ENCODE data around the gene LARP4B. TPM values are rescaled to one million over a fixed set of nuclear protein-coding genes. Genes with fewer than 3 reads are reported as not detected.

LARP4B gene
- total and polyA plus RNA-seq, 2 experiments from 2014 or later, result 18.3 to 52.3 TPM

GRCh38 chr10:804787-805619 is 126.5 kb downstream of the LARP4B start:
- peaks cover 6% of the 10 kb centered on the region for H3K36me3 ChIP-seq (ENCODE audit: insufficient read depth)
- no peak overlapping the region for H3K27ac Mint-ChIP-seq
- no peak overlapping the region for H3K4me3 Mint-ChIP-seq
- no peak overlapping the region for H3K4me3 ChIP-seq
- H4K20me1 ChIP-seq (replicated peaks; ENCODE audit: insufficient read depth), result no peaks in the 10 kb centered on the region; the same call in 1 of the 2 replicates
- peaks cover 22% of the 10 kb centered on the region for H3K27me3 Mint-ChIP-seq (ENCODE audit: insufficient read depth, low read depth, poor library complexity)
- DNase-seq (ENCODE audit: low spot score) (peak; percentile 16), ATAC-seq (peak; percentile 17)
- no peaks in the 10 kb centered on the region for H3K9me3 Mint-ChIP-seq
- H3K79me2 ChIP-seq (replicated peaks; ENCODE audit: insufficient read depth), result no peaks in the 10 kb centered on the region
- no peak overlapping the region for H3K4me2 ChIP-seq
- H3K27me3 ChIP-seq (ENCODE audit: insufficient read depth), result no peaks in the 10 kb centered on the region
- no peak overlapping the region for H2AFZ ChIP-seq
- H3K4me1 Mint-ChIP-seq, result peaks cover 9% of the 10 kb centered on the region; the same call in 2 of the 3 replicates
- H3K9me2 ChIP-seq (ENCODE audit: insufficient read depth), result no peaks in the 10 kb centered on the region
- no peak for TF ChIP-seq EZH2 (IDR thresholded peaks at IDR 0.05; ENCODE audit: low read depth, unreplicated experiment)
- no peak for TF ChIP-seq ZNF114 (CRISPR knock-in tag; IDR thresholded peaks at IDR 0.05)
- TF ChIP-seq POLR2AphosphoS5 (IDR thresholded peaks at IDR 0.05; ENCODE audit: low read depth), result no peak
- no peaks in the 10 kb centered on the region for H3K4me1 ChIP-seq (ENCODE audit: insufficient read depth)
- no peaks in the 10 kb centered on the region for H3F3A ChIP-seq (replicated peaks; ENCODE audit: low read depth)
- H3K36me3 Mint-ChIP-seq (ENCODE audit: low read depth), result peaks cover 30% of the 10 kb centered on the region
- H3K27ac ChIP-seq (ENCODE audit: low read depth), result no peak overlapping the region

DNA sequence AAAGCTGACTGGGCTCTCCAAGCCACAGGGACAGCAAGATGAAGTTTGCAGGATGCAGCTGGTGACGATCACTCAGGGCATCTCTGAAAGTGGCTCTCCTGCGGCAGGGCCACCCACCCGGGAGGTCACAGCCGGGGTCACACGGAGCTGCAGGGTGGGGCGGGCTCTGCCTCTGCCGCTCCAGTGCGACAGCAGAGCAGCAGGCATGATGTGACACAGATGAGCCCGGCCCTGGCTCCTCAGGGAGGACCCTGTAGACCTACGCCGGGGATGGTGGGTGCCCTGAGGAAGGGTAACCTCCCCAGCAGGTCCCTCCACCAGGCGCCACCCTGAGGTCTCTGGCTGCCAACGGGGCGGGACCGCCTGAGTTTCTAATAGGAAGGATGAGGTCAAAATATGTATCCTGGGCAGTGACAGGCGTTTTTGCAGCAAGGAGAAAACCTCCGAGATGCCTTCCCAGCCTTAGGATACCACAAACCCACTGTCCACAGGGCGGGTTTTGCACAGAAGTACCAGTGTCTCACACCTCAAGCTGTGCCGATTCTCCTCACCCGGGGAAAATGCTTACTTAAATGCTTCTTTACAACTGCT is 127.2 kb downstream of the LARP4B start:
- H3K36me3 ChIP-seq (ENCODE audit: insufficient read depth), result no peaks in the 10 kb centered on the region; the same call in none of the 2 replicates
- H3K4me3 ChIP-seq, result no peak overlapping the region
- no peak for DNase-seq (ENCODE audit: low spot score)
- Mint-ChIP-seq H3K4me1 (peaks cover 9% of the 10 kb centered on the region; the same call in 2 of the 3 replicates), H3K9me3 (peaks cover 1% of the 10 kb centered on the region; the same call in 1 of the 3 replicates), H3K27ac (no peak overlapping the region), H3K36me3 (ENCODE audit: low read depth) (peaks cover 24% of the 10 kb centered on the region), H3K4me3 (no peak overlapping the region), H3K27me3 (ENCODE audit: insufficient read depth, low read depth, poor library complexity) (peaks cover 22% of the 10 kb centered on the region)
- no peaks in the 10 kb centered on the region for H3F3A ChIP-seq (replicated peaks; ENCODE audit: low read depth)
- no peaks in the 10 kb centered on the region for H3K79me2 ChIP-seq (replicated peaks; ENCODE audit: insufficient read depth)
- no peak overlapping the region for H3K4me2 ChIP-seq
- H2AFZ ChIP-seq, result no peak overlapping the region
- ATAC-seq, result peak; percentile 7; the same call in 1 of the 3 replicates
- no peaks in the 10 kb centered on the region for H3K27me3 ChIP-seq (ENCODE audit: insufficient read depth)
- no peaks in the 10 kb centered on the region for H3K4me1 ChIP-seq (ENCODE audit: insufficient read depth)
- H4K20me1 ChIP-seq (replicated peaks; ENCODE audit: insufficient read depth), result no peaks in the 10 kb centered on the region; the same call in 1 of the 2 replicates
- no peak overlapping the region for H3K27ac ChIP-seq (ENCODE audit: low read depth)
- no peaks in the 10 kb centered on the region for H3K9me2 ChIP-seq (ENCODE audit: insufficient read depth)
- no peak for TF ChIP-seq CREB1 (CRISPR knock-in tag; IDR thresholded peaks at IDR 0.05; ENCODE audit: low read depth)
- no peak for TF ChIP-seq ZNF331 (CRISPR knock-in tag; IDR thresholded peaks at IDR 0.05; ENCODE audit: low read depth)
- no peak for TF ChIP-seq EZH2 (IDR thresholded peaks at IDR 0.05; ENCODE audit: low read depth, unreplicated experiment)
- TF ChIP-seq POLR2AphosphoS5 (IDR thresholded peaks at IDR 0.05; ENCODE audit: low read depth), result no peak
- TF ChIP-seq, protein P1, sequence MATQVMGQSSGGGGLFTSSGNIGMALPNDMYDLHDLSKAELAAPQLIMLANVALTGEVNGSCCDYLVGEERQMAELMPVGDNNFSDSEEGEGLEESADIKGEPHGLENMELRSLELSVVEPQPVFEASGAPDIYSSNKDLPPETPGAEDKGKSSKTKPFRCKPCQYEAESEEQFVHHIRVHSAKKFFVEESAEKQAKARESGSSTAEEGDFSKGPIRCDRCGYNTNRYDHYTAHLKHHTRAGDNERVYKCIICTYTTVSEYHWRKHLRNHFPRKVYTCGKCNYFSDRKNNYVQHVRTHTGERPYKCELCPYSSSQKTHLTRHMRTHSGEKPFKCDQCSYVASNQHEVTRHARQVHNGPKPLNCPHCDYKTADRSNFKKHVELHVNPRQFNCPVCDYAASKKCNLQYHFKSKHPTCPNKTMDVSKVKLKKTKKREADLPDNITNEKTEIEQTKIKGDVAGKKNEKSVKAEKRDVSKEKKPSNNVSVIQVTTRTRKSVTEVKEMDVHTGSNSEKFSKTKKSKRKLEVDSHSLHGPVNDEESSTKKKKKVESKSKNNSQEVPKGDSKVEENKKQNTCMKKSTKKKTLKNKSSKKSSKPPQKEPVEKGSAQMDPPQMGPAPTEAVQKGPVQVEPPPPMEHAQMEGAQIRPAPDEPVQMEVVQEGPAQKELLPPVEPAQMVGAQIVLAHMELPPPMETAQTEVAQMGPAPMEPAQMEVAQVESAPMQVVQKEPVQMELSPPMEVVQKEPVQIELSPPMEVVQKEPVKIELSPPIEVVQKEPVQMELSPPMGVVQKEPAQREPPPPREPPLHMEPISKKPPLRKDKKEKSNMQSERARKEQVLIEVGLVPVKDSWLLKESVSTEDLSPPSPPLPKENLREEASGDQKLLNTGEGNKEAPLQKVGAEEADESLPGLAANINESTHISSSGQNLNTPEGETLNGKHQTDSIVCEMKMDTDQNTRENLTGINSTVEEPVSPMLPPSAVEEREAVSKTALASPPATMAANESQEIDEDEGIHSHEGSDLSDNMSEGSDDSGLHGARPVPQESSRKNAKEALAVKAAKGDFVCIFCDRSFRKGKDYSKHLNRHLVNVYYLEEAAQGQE (IDR thresholded peaks at IDR 0.05; ENCODE audit: unreplicated experiment), result no peak
- TF ChIP-seq JUNB (IDR thresholded peaks at IDR 0.05; ENCODE audit: unreplicated experiment), result no peak
- no peak for TF ChIP-seq EZH2phosphoT487 (IDR thresholded peaks at IDR 0.05; ENCODE audit: unreplicated experiment)
- TF ChIP-seq ZNF462 (CRISPR knock-in tag; IDR thresholded peaks at IDR 0.05), result no peak
